Measurements from ENCODE around the gene USP17L13.
"Not testable (repeated sequence)": the region's sequence is repeated elsewhere in the genome, so short reads cannot be mapped to it uniquely, and the experiment has no call there.

Gene USP17L13

DNA sequence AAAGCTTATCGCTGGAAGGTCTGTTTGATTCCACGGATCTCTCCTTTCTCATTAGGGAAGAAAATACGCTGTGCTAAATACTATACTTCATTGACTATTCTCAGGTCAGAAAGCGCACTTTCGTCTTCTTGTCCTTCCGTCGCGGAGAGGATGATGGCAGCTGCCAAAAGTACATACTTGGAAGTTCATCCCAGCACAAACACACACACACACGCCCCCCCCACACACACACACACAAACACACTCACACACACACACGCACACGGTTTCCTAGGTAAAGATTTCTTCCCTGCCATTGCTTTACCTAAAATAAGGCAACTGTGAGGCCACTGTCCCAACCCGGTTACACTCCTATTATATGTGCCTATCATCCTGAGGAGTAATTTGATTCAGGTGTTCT lies 13.8 kb downstream of the USP17L13 start:
- H3K36me3 ChIP-seq (ENCODE audit: insufficient read depth, low read length); H3K79me2 ChIP-seq (ENCODE audit: insufficient read depth, low read length); H3K27me3 ChIP-seq (ENCODE audit: insufficient read depth, low read length); H3F3A ChIP-seq (ENCODE audit: insufficient read depth, low read length); H3K4me3 ChIP-seq (ENCODE audit: low read depth, low read length, poor library complexity, severe bottlenecking); H3K9me3 ChIP-seq (ENCODE audit: low read length); H2AFZ ChIP-seq (ENCODE audit: low read length); H3K27ac ChIP-seq (ENCODE audit: low read depth, low read length, poor library complexity, severe bottlenecking); H3K9me2 ChIP-seq (ENCODE audit: low read depth, low read length); H4K20me1 ChIP-seq (ENCODE audit: insufficient read depth, low read length); H3K4me1 ChIP-seq (ENCODE audit: insufficient read depth, low read length, severe bottlenecking); H3K4me2 ChIP-seq (ENCODE audit: low read length); H3K9ac ChIP-seq (ENCODE audit: low read length): not testable (repeated sequence)

DNA sequence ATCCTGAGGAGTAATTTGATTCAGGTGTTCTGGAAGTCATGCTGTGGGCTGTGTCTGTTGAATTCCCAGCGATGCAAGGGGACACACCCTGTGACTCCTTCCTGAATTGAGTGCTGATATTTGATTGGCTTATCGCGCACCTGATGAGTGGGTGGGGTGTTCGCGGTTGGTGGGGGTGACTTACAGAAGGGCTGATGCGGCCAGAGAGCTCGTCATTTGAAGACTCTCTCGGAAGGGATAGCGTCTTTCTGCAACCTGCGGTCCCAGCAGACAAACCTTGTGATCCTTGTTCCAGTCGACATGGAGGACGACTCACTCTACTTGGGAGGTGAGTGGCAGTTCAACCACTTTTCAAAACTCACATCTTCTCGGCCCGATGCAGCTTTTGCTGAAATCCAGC lies 18.9 kb downstream of the USP17L13 start, which contains the start of gene USP17L17:
Gene USP17L17 (plus strand): TSS at position 301 of the 400 bp plus-strand sequence. CDS start 0 bp downstream, at position 301.
- H3K4me2 ChIP-seq (ENCODE audit: low read length); H4K20me1 ChIP-seq (ENCODE audit: insufficient read depth, low read length); H3K27me3 ChIP-seq (ENCODE audit: insufficient read depth, low read length); H3F3A ChIP-seq (ENCODE audit: insufficient read depth, low read length); H3K27ac ChIP-seq (ENCODE audit: low read depth, low read length, poor library complexity, severe bottlenecking); H3K36me3 ChIP-seq (ENCODE audit: insufficient read depth, low read length); H3K4me3 ChIP-seq (ENCODE audit: low read depth, low read length, poor library complexity, severe bottlenecking); H3K9me2 ChIP-seq (ENCODE audit: low read depth, low read length); H3K9me3 ChIP-seq (ENCODE audit: low read length); H3K9ac ChIP-seq (ENCODE audit: low read length); H3K79me2 ChIP-seq (ENCODE audit: insufficient read depth, low read length); H2AFZ ChIP-seq (ENCODE audit: low read length); H3K4me1 ChIP-seq (ENCODE audit: insufficient read depth, low read length, severe bottlenecking): not testable (repeated sequence)

DNA sequence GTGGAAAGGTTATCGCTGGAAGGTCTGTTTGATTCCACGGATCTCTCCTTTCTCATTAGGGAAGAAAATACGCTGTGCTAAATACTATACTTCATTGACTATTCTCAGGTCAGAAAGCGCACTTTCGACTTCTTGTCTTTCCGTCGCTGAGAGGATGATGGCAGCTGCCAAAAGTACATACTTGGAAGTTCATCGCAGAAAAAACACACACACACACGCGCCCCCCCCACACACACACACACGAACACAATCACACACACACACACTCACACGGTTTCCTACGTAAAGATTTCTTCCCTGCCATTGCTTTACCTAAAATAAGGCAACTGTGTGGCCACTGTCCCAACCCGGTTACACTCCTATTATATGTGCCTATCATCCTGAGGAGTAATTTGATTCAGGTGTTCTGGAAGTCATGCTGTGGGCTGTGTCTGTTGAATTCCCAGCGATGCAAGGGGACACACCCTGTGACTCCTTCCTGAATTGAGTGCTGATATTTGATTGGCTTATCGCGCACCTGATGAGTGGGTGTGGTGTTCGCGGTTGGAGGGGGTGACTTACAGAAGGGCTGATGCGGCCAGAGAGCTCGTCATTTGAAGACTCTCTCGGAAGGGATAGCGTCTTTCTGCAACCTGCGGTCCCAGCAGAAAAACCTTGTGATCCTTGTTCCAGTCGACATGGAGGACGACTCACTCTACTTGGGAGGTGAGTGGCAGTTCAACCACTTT lies 23.4 kb downstream of the USP17L13 start, which contains the start of gene USP17L18:
Gene USP17L18 (plus strand): TSS at position 678 of the 728 bp plus-strand sequence. CDS start 0 bp downstream, at position 678.
- H3K27ac ChIP-seq (ENCODE audit: low read depth, low read length, poor library complexity, severe bottlenecking); H3K4me3 ChIP-seq (ENCODE audit: low read depth, low read length, poor library complexity, severe bottlenecking); H3K79me2 ChIP-seq (ENCODE audit: insufficient read depth, low read length): not testable (repeated sequence)

DNA sequence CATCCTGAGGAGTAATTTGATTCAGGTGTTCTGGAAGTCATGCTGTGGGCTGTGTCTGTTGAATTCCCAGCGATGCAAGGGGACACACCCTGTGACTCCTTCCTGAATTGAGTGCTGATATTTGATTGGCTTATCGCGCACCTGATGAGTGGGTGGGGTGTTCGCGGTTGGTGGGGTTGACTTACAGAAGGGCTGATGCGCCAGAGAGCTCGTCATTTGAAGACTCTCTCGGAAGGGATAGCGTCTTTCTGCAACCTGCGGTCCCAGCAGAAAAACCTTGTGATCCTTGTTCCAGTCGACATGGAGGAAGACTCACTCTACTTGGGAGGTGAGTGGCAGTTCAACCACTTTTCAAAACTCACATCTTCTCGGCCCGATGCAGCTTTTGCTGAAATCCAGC lies 28.4 kb downstream of the USP17L13 start, which contains the start of gene USP17L19:
Gene USP17L19 (plus strand): TSS at position 301 of the 400 bp plus-strand sequence. CDS start 0 bp downstream, at position 301.
- not testable (repeated sequence) for H3K4me3 ChIP-seq (ENCODE audit: low read depth, low read length, poor library complexity, severe bottlenecking); H3K79me2 ChIP-seq (ENCODE audit: insufficient read depth, low read length); H3K4me2 ChIP-seq (ENCODE audit: low read length); H3K36me3 ChIP-seq (ENCODE audit: insufficient read depth, low read length); H4K20me1 ChIP-seq (ENCODE audit: insufficient read depth, low read length); H3K9me3 ChIP-seq (ENCODE audit: low read length); H3K27ac ChIP-seq (ENCODE audit: low read depth, low read length, poor library complexity, severe bottlenecking); H3K9me2 ChIP-seq (ENCODE audit: low read depth, low read length); H3K9ac ChIP-seq (ENCODE audit: low read length); H3K27me3 ChIP-seq (ENCODE audit: insufficient read depth, low read length); H2AFZ ChIP-seq (ENCODE audit: low read length); H3F3A ChIP-seq (ENCODE audit: insufficient read depth, low read length); H3K4me1 ChIP-seq (ENCODE audit: insufficient read depth, low read length, severe bottlenecking)

More for the DNA sequence above, 23.4 kb downstream of the USP17L13 start, which contains the start of gene USP17L18:
- not testable (repeated sequence) for H3K9ac ChIP-seq (ENCODE audit: low read length); H3F3A ChIP-seq (ENCODE audit: insufficient read depth, low read length); H3K27me3 ChIP-seq (ENCODE audit: insufficient read depth, low read length); H3K9me2 ChIP-seq (ENCODE audit: low read depth, low read length); H4K20me1 ChIP-seq (ENCODE audit: insufficient read depth, low read length); H2AFZ ChIP-seq (ENCODE audit: low read length); H3K4me2 ChIP-seq (ENCODE audit: low read length); H3K36me3 ChIP-seq (ENCODE audit: insufficient read depth, low read length); H3K9me3 ChIP-seq (ENCODE audit: low read length); H3K4me1 ChIP-seq (ENCODE audit: insufficient read depth, low read length, severe bottlenecking)

DNA sequence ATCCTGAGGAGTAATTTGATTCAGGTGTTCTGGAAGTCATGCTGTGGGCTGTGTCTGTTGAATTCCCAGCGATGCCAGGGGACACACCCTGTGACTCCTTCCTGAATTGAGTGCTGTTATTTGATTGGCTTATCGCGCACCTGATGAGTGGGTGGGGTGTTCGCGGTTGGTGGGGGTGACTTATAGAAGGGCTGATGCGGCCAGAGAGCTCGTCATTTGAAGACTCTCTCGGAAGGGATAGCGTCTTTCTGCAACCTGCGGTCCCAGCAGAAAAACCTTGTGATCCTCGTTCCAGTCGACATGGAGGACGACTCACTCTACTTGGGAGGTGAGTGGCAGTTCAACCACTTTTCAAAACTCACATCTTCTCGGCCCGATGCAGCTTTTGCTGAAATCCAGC lies 33.1 kb downstream of the USP17L13 start, which contains the start of gene USP17L20:
Gene USP17L20 (plus strand): TSS at position 301 of the 400 bp plus-strand sequence. CDS start 0 bp downstream, at position 301.
- H3K27me3 ChIP-seq (ENCODE audit: insufficient read depth, low read length); H3K4me3 ChIP-seq (ENCODE audit: low read depth, low read length, poor library complexity, severe bottlenecking); H3K4me1 ChIP-seq (ENCODE audit: insufficient read depth, low read length, severe bottlenecking); H3K27ac ChIP-seq (ENCODE audit: low read depth, low read length, poor library complexity, severe bottlenecking); H3K9me2 ChIP-seq (ENCODE audit: low read depth, low read length); H4K20me1 ChIP-seq (ENCODE audit: insufficient read depth, low read length); H2AFZ ChIP-seq (ENCODE audit: low read length); H3K9ac ChIP-seq (ENCODE audit: low read length); H3K9me3 ChIP-seq (ENCODE audit: low read length); H3K79me2 ChIP-seq (ENCODE audit: insufficient read depth, low read length); H3F3A ChIP-seq (ENCODE audit: insufficient read depth, low read length); H3K36me3 ChIP-seq (ENCODE audit: insufficient read depth, low read length); H3K4me2 ChIP-seq (ENCODE audit: low read length): not testable (repeated sequence)

DNA sequence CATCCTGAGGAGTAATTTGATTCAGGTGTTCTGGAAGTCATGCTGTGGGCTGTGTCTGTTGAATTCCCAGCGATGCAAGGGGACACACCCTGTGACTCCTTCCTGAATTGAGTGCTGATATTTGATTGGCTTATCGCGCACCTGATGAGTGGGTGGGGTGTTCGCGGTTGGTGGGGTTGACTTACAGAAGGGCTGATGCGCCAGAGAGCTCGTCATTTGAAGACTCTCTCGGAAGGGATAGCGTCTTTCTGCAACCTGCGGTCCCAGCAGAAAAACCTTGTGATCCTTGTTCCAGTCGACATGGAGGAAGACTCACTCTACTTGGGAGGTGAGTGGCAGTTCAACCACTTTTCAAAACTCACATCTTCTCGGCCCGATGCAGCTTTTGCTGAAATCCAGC lies 37.9 kb downstream of the USP17L13 start, which contains the start of gene USP17L21:
Gene USP17L21 (plus strand): TSS at position 301 of the 400 bp plus-strand sequence. CDS start 0 bp downstream, at position 301.
- not testable (repeated sequence) for H3K9me3 ChIP-seq (ENCODE audit: low read length); H4K20me1 ChIP-seq (ENCODE audit: insufficient read depth, low read length); H3K4me3 ChIP-seq (ENCODE audit: low read depth, low read length, poor library complexity, severe bottlenecking); H2AFZ ChIP-seq (ENCODE audit: low read length); H3K4me1 ChIP-seq (ENCODE audit: insufficient read depth, low read length, severe bottlenecking); H3K9ac ChIP-seq (ENCODE audit: low read length); H3K27me3 ChIP-seq (ENCODE audit: insufficient read depth, low read length); H3K79me2 ChIP-seq (ENCODE audit: insufficient read depth, low read length); H3K9me2 ChIP-seq (ENCODE audit: low read depth, low read length); H3K4me2 ChIP-seq (ENCODE audit: low read length); H3F3A ChIP-seq (ENCODE audit: insufficient read depth, low read length); H3K36me3 ChIP-seq (ENCODE audit: insufficient read depth, low read length); H3K27ac ChIP-seq (ENCODE audit: low read depth, low read length, poor library complexity, severe bottlenecking)

DNA sequence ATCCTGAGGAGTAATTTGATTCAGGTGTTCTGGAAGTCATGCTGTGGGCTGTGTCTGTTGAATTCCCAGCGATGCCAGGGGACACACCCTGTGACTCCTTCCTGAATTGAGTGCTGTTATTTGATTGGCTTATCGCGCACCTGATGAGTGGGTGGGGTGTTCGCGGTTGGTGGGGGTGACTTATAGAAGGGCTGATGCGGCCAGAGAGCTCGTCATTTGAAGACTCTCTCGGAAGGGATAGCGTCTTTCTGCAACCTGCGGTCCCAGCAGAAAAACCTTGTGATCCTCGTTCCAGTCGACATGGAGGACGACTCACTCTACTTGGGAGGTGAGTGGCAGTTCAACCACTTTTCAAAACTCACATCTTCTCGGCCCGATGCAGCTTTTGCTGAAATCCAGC lies 42.6 kb downstream of the USP17L13 start, which contains the start of gene USP17L22:
Gene USP17L22 (plus strand): TSS at position 301 of the 400 bp plus-strand sequence. CDS start 0 bp downstream, at position 301.
- not testable (repeated sequence) for H3K4me2 ChIP-seq (ENCODE audit: low read length); H3K27ac ChIP-seq (ENCODE audit: low read depth, low read length, poor library complexity, severe bottlenecking); H3K79me2 ChIP-seq (ENCODE audit: insufficient read depth, low read length); H4K20me1 ChIP-seq (ENCODE audit: insufficient read depth, low read length); H2AFZ ChIP-seq (ENCODE audit: low read length); H3K9ac ChIP-seq (ENCODE audit: low read length); H3F3A ChIP-seq (ENCODE audit: insufficient read depth, low read length); H3K9me3 ChIP-seq (ENCODE audit: low read length); H3K9me2 ChIP-seq (ENCODE audit: low read depth, low read length); H3K4me3 ChIP-seq (ENCODE audit: low read depth, low read length, poor library complexity, severe bottlenecking); H3K36me3 ChIP-seq (ENCODE audit: insufficient read depth, low read length); H3K4me1 ChIP-seq (ENCODE audit: insufficient read depth, low read length, severe bottlenecking); H3K27me3 ChIP-seq (ENCODE audit: insufficient read depth, low read length)

Measured in OCI-LY1 (cell line).